Liver (tissue), 3 donors: ENCODE data around the gene MAN2C1.

ENCODE experiments used
- CTCF ChIP-seq: fragments of 150-350 bp; IDR thresholded peaks from 2 replicates; pipeline ENCODE4 v1.5.1; 2017; ENCODE audit warnings: improper control_type of control experiment, low read depth, low read length; ENCODE audit not compliant: missing input control
- GABPA ChIP-seq, 2 donors: IDR thresholded peaks in 1 of 2; conservative IDR thresholded peaks in 1 of 2; 2 replicates each; pipeline ENCODE4 v1.6.1; 2016; ENCODE audit warnings: antibody characterized with exemption in 2 of 2, mild to moderate bottlenecking in 1 of 2, moderate library complexity in 1 of 2
- donor health status: healthy.
- donor health status: healthy.

DNA sequence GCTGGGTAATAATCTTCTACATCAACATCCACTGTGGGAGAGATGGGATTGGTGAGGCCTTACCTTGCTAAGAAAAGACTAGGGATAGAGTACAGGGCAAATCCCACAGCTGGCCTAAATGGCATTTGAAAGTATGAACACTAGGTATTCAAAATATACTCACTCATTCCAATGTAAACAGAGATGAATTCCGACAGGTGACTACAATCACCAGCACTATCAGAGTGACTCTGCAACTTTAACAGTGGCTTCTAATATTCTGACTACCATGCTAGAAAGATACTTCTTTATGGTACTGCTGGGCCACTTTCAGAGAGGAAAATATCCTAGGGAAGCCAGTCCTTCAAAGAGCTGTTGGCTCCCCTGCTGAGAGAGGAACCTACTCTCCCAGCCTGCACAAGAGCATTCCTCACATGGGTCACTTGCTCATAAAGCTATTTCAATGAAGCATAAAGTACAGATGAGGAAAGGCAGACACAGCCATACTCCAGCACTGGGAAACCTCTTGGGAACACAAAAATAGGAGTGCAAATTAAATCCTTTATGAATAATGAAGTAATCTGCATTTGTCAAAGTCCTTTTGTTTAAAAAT, 21.5 kb upstream of the MAN2C1 start:
- no peak for TF ChIP-seq GABPA (IDR thresholded peaks at IDR 0.05 in 1 of 2, conservative IDR thresholded peaks at IDR 0.05 in 1 of 2)
- no peak for TF ChIP-seq CTCF
